GM12874 (cell line): ENCODE measurements around the gene NFKBIE.
A peak's percentile ranks its signal among the peaks of the same experiment; 100 is the strongest.

ENCODE experiments used
- CTCF ChIP-seq: IDR thresholded peaks from 2 replicates; pipeline ENCODE4 v1.5.1; 2011; ENCODE audit warnings: low read depth, mild to moderate bottlenecking, control low read depth, low read length, moderate library complexity; ENCODE audit not compliant: insufficient read depth

NFKBIE gene

GRCh38 chr6:44243345-44243744, 22.0 kb downstream of the NFKBIE start:
- TF ChIP-seq CTCF: no peak

- no peak for TF ChIP-seq CTCF
Measured at GRCh38 chr6:44238687-44239350, 26.5 kb downstream of the NFKBIE start.

GRCh38 chr6:44237813-44238433, 27.4 kb downstream of the NFKBIE start:
- TF ChIP-seq CTCF: peak; percentile 100

- no peak for TF ChIP-seq CTCF
Measured at GRCh38 chr6:44237021-44237812, 28.1 kb downstream of the NFKBIE start.

- no peak for TF ChIP-seq CTCF
Measured at GRCh38 chr6:44235891-44236516, 29.3 kb downstream of the NFKBIE start.

- no peak for TF ChIP-seq CTCF
Measured at GRCh38 chr6:44235269-44235668, 30.1 kb downstream of the NFKBIE start.
